Thymus (tissue), 11 donors: Measurements from ENCODE around the gene ZFP82. TPM values are rescaled to one million over a fixed set of nuclear protein-coding genes. Genes with fewer than 3 reads are reported as not detected.

ENCODE experiments used
- DNase-seq, 9 donors: peaks; one replicate each; pipeline ENCODE4 v3.0.0-alpha.2; 2013; ENCODE audit warnings: low spot score in 9 of 9, low read depth in 6 of 9, missing footprints in 1 of 9
- H3K27ac ChIP-seq, 2 donors: one replicate each; pipeline ENCODE4 v1.5.1; 2013; ENCODE audit warnings: control low read depth in 1 of 2, low read depth in 1 of 2, low read length in 1 of 2, mild to moderate bottlenecking in 1 of 2, moderate library complexity in 1 of 2
- H3K27me3 ChIP-seq, 2 donors: one replicate each; pipeline ENCODE4 v1.5.1; 2013; ENCODE audit warnings: low read length in 1 of 2; ENCODE audit not compliant: control insufficient read depth in 2 of 2, insufficient read depth in 1 of 2
- H3K36me3 ChIP-seq, 2 donors: one replicate each; pipeline ENCODE4 v1.5.1; 2013; ENCODE audit warnings: low read length in 1 of 2, mild to moderate bottlenecking in 1 of 2, moderate library complexity in 1 of 2; ENCODE audit not compliant: control insufficient read depth in 2 of 2, insufficient read depth in 2 of 2
- H3K4me1 ChIP-seq, 2 donors: one replicate each; pipeline ENCODE4 v1.5.1; 2013; ENCODE audit warnings: low read length in 2 of 2; ENCODE audit not compliant: control insufficient read depth in 2 of 2, insufficient read depth in 2 of 2
- H3K4me3 ChIP-seq, 2 donors: one replicate each; pipeline ENCODE4 v1.5.1; 2013; ENCODE audit warnings: low read length in 2 of 2, control low read depth in 1 of 2, mild to moderate bottlenecking in 1 of 2
- H3K9me3 ChIP-seq, 2 donors: one replicate each; pipeline ENCODE4 v1.5.1; 2013; ENCODE audit warnings: low read length in 1 of 2, mild to moderate bottlenecking in 1 of 2; ENCODE audit not compliant: control insufficient read depth in 2 of 2, insufficient read depth in 1 of 2
- WGBS: extraction: QIAGEN DNeasy Blood & Tissue Kit; methylation state at CpG from one replicate; pipeline ENCODE4 v1.1.7; 2013; 5-methylcytosine and 5-hydroxymethylcytosine counted together
- polyA plus RNA-seq: library from polyadenylated mRNA; stranded (reverse); fragments of 200-250 nt; gene quantifications from one replicate; pipeline ENCODE4 v1.2.3, GENCODE V29; 2013
- total RNA-seq: library from RNA; stranded (reverse); fragments of 120-200 nt; gene quantifications from one replicate; pipeline ENCODE4 v1.2.4, GENCODE V29; 2013
- donor health status: healthy.

ZFP82 gene
- total and polyA plus RNA-seq, 2 donors = 5.7 to 6.5 TPM

GRCh38 chr19:36421749-36422481 is 3.5 kb upstream of the ZFP82 start:
- Histone ChIP-seq H3K9me3 (peaks cover 10 to 11% of the 10 kb centered on the region in 2 donors), H3K36me3 (no peaks in the 10 kb centered on the region), H3K4me3 (peak overlapping the region in 1 of 2 donors; percentile 28), H3K27me3 (peaks cover 12 to 19% of the 10 kb centered on the region in 2 donors), H3K27ac (no peak overlapping the region), H3K4me1 (peaks cover 6 to 9% of the 10 kb centered on the region in 2 donors)
- WGBS = 33% methylated on average over 33 of the region's 33 CpGs
- no peak for DNase-seq

- Histone ChIP-seq H3K9me3 (peaks cover 10 to 11% of the 10 kb centered on the region in 2 donors), H3K27me3 (peaks cover 12 to 19% of the 10 kb centered on the region in 2 donors), H3K27ac (no peak overlapping the region), H3K36me3 (no peaks in the 10 kb centered on the region), H3K4me1 (peaks cover 6 to 9% of the 10 kb centered on the region in 2 donors), H3K4me3 (peak overlapping the region in 1 of 2 donors; percentile 28)
- 20% methylated on average over 61 of the region's 61 CpGs for WGBS
- DNase-seq = no peak
Observed at GRCh38 chr19:36420961-36421748, 2.7 kb upstream of the ZFP82 start.

- no peaks in the 10 kb centered on the region for H3K36me3 ChIP-seq
- peaks cover 9 to 20% of the 10 kb centered on the region in 2 donors for H3K9me3 ChIP-seq
- peak in 2 of 9 donors; percentile 1 to 13 for DNase-seq
- peak overlapping the region in 1 of 2 donors; percentile 81 for H3K27ac ChIP-seq
- peak overlapping the region; percentile 83 to 92 for H3K4me3 ChIP-seq
- H3K27me3 ChIP-seq = peaks cover 12 to 19% of the 10 kb centered on the region in 2 donors
- peaks cover 6 to 9% of the 10 kb centered on the region in 2 donors for H3K4me1 ChIP-seq
- 33% methylated on average over 25 of the region's 25 CpGs for WGBS
Observed at GRCh38 chr19:36417752-36418286, 625 bp downstream of the ZFP82 start.

GRCh38 chr19:36409841-36410240 is 8.6 kb downstream of the ZFP82 start:
- peaks cover 24 to 30% of the 10 kb centered on the region in 2 donors for H3K36me3 ChIP-seq
- H3K4me3 ChIP-seq = no peak overlapping the region
- WGBS = 99% methylated on average over 5 of the region's 5 CpGs
- H3K27me3 ChIP-seq = no peaks in the 10 kb centered on the region
- peaks cover 4 to 24% of the 10 kb centered on the region in 2 donors for H3K9me3 ChIP-seq
- no peaks in the 10 kb centered on the region for H3K4me1 ChIP-seq
- H3K27ac ChIP-seq = no peak overlapping the region
- DNase-seq = no peak

GRCh38 chr19:36408101-36408500 is 10.3 kb downstream of the ZFP82 start:
- over 99% methylated on average over 3 of the region's 3 CpGs for WGBS
- H3K9me3 ChIP-seq = peaks cover 4 to 14% of the 10 kb centered on the region in 2 donors
- H3K36me3 ChIP-seq = peaks cover 30 to 40% of the 10 kb centered on the region in 2 donors
- no peak for DNase-seq
- H3K4me1 ChIP-seq = no peaks in the 10 kb centered on the region
- H3K27ac ChIP-seq = no peak overlapping the region
- H3K4me3 ChIP-seq = no peak overlapping the region
- no peaks in the 10 kb centered on the region for H3K27me3 ChIP-seq

GRCh38 chr19:36404498-36404897 is 13.9 kb downstream of the ZFP82 start:
- Histone ChIP-seq H3K27ac (no peak overlapping the region), H3K4me1 (no peaks in the 10 kb centered on the region), H3K4me3 (no peak overlapping the region), H3K27me3 (no peaks in the 10 kb centered on the region), H3K9me3 (peaks cover 5% of the 10 kb centered on the region in 2 donors), H3K36me3 (peaks cover 34 to 43% of the 10 kb centered on the region in 2 donors)
- DNase-seq = no peak
- WGBS = 96% methylated on average over 3 of the region's 3 CpGs

GRCh38 chr19:36401475-36401874 is 17.0 kb downstream of the ZFP82 start:
- Histone ChIP-seq H3K27ac (no peak overlapping the region), H3K9me3 (peaks cover 1 to 8% of the 10 kb centered on the region in 2 donors), H3K36me3 (peaks cover 15 to 36% of the 10 kb centered on the region in 2 donors), H3K27me3 (no peaks in the 10 kb centered on the region), H3K4me3 (no peak overlapping the region), H3K4me1 (no peaks in the 10 kb centered on the region)
- DNase-seq = no peak
- WGBS = 96% methylated on average over 7 of the region's 7 CpGs

- Histone ChIP-seq H3K27me3 (no peaks in the 10 kb centered on the region), H3K9me3 (peaks cover 7 to 16% of the 10 kb centered on the region in 2 donors), H3K27ac (no peak overlapping the region), H3K36me3 (peaks cover 6 to 31% of the 10 kb centered on the region in 2 donors), H3K4me1 (no peaks in the 10 kb centered on the region), H3K4me3 (no peak overlapping the region)
- WGBS = 98% methylated on average over 3 of the region's 3 CpGs
- no peak for DNase-seq
Observed at GRCh38 chr19:36398571-36398970, 19.9 kb downstream of the ZFP82 start.
